CD4-positive, CD25-positive, alpha-beta regulatory T cell (primary cell): ENCODE results near the gene GPR176. TPM values are rescaled to one million over a fixed set of nuclear protein-coding genes. Genes with fewer than 3 reads are reported as not detected.

ENCODE experiments used
- ATAC-seq, 2 donors: fragments of 150-1000 bp; cut with Tn5 transposase; one replicate each; pipeline ENCODE4 v1.10.0; 2021; ENCODE audit warnings: low read depth in 2 of 2, moderate number of reproducible peaks in 2 of 2, moderate library complexity in 1 of 2
- DNase-seq, 3 donors: peaks; one replicate each; pipeline versions ENCODE4 v3.0.0 to v3.0.0-alpha.2; 2012 to 2022; ENCODE audit warnings: mixed read lengths in 1 of 3
- H3K27ac ChIP-seq: one replicate; pipeline ENCODE4 v1.7.0; 2013; ENCODE audit warnings: mild to moderate bottlenecking, low read length; ENCODE audit not compliant: insufficient read depth, poor library complexity, severe bottlenecking
- H3K27me3 ChIP-seq: one replicate; pipeline ENCODE4 v1.7.0; 2013; ENCODE audit warnings: low read length; ENCODE audit not compliant: control insufficient read depth, insufficient read depth
- H3K36me3 ChIP-seq: one replicate; pipeline ENCODE4 v1.7.0; 2013; ENCODE audit warnings: mild to moderate bottlenecking, low read length, moderate library complexity; ENCODE audit not compliant: control insufficient read depth, insufficient read depth
- H3K4me1 ChIP-seq: 2 replicates; pipeline ENCODE4 v1.7.0; 2013; ENCODE audit warnings: mild to moderate bottlenecking, low read length; ENCODE audit not compliant: insufficient read depth, control insufficient read depth, poor library complexity, severe bottlenecking
- H3K4me3 ChIP-seq: one replicate; pipeline ENCODE4 v1.7.0; 2013; ENCODE audit warnings: low read depth, mild to moderate bottlenecking, low read length, moderate library complexity
- H3K9me3 ChIP-seq, 2 experiments: 1 replicate in 1 of 2; 2 replicates in 1 of 2; pipeline ENCODE4 v1.7.0; 2013; ENCODE audit warnings: low read length in 2 of 2, mild to moderate bottlenecking in 1 of 2, moderate library complexity in 1 of 2; ENCODE audit not compliant: control insufficient read depth in 2 of 2
- H3K27ac Mint-ChIP-seq, 3 donors: one replicate each; pipeline ENCODE4 v1.8.0; 2020 to 2022; ENCODE audit warnings: mild to moderate bottlenecking in 3 of 3, mixed read lengths in 3 of 3, moderate library complexity in 2 of 3
- H3K27me3 Mint-ChIP-seq: one replicate; pipeline ENCODE4 v1.8.0; 2022; ENCODE audit warnings: mild to moderate bottlenecking, mixed read lengths
- H3K36me3 Mint-ChIP-seq: one replicate; pipeline ENCODE4 v1.8.0; 2020; ENCODE audit warnings: mixed read lengths
- H3K4me1 Mint-ChIP-seq, 4 donors: one replicate each; pipeline ENCODE4 v1.8.0; 2020 to 2022; ENCODE audit warnings: mixed read lengths in 4 of 4, mild to moderate bottlenecking in 1 of 4
- H3K4me3 Mint-ChIP-seq, 4 donors: one replicate each; pipeline ENCODE4 v1.8.0; 2020 to 2022; ENCODE audit warnings: mild to moderate bottlenecking in 4 of 4, mixed read lengths in 4 of 4, moderate library complexity in 3 of 4
- H3K9me3 Mint-ChIP-seq, 7 donors: one replicate each; pipeline ENCODE4 v1.8.0; 2020 to 2022; ENCODE audit warnings: mixed read lengths in 7 of 7, mild to moderate bottlenecking in 3 of 7, moderate library complexity in 2 of 7
- polyA plus RNA-seq, 4 donors: library from polyadenylated mRNA; unstranded; fragments of 300-500 nt; fragmentation: Illumina TruSeq; gene quantifications; one replicate each; pipeline ENCODE4 v1.2.3, GENCODE V29; 2021
- total RNA-seq: library from RNA; stranded (reverse); gene quantifications from one replicate; pipeline ENCODE4 v1.2.3, GENCODE V29; 2022

The GPR176 gene
- total and polyA plus RNA-seq, 5 donors from 2014 or later, result not detected

- Histone ChIP-seq H3K27me3 (peaks cover 5% of the 10 kb centered on the region), H3K36me3 (no peaks in the 10 kb centered on the region), H3K4me3 (peak overlapping the region; percentile 91), H3K27ac (peak overlapping the region; percentile 73), H3K4me1 (peaks cover 22% of the 10 kb centered on the region), H3K9me3 (no peaks in the 10 kb centered on the region)
- no peak for DNase-seq
- Mint-ChIP-seq H3K9me3 (peaks cover 0 to 1% (median 0%) of the 10 kb centered on the region in 7 donors), H3K36me3 (no peaks in the 10 kb centered on the region), H3K4me1 (peaks cover 24 to 59% (median 37%) of the 10 kb centered on the region in 4 donors), H3K27ac (peak overlapping the region; percentile 74 to 93 (median 90)), H3K4me3 (peak overlapping the region; percentile 94 to 97 (median 96)), H3K27me3 (peaks cover 12% of the 10 kb centered on the region)
- no peak for ATAC-seq
Measured at GRCh38 chr15:39781967-39782302, 138.1 kb downstream of the GPR176 start.

- peak overlapping the region; percentile 73 for H3K27ac ChIP-seq
- Mint-ChIP-seq H3K36me3 (no peaks in the 10 kb centered on the region), H3K27ac (peak overlapping the region in 2 of 3 donors; percentile 74 to 90), H3K4me3 (peak overlapping the region; percentile 94 to 97 (median 96)), H3K9me3 (peaks cover 0 to 1% (median 0%) of the 10 kb centered on the region in 7 donors), H3K27me3 (peaks cover 12% of the 10 kb centered on the region), H3K4me1 (peaks cover 21 to 53% (median 33%) of the 10 kb centered on the region in 4 donors)
- no peaks in the 10 kb centered on the region for H3K9me3 ChIP-seq
- no peak for ATAC-seq
- H3K4me3 ChIP-seq, result peak overlapping the region; percentile 91
- DNase-seq, result no peak
- no peaks in the 10 kb centered on the region for H3K36me3 ChIP-seq
- peaks cover 22% of the 10 kb centered on the region for H3K4me1 ChIP-seq
- peaks cover 5% of the 10 kb centered on the region for H3K27me3 ChIP-seq
Measured at GRCh38 chr15:39781147-39781966, 138.7 kb downstream of the GPR176 start.

- Mint-ChIP-seq H3K9me3 (peaks cover 0 to 2% (median 0%) of the 10 kb centered on the region in 7 donors), H3K27ac (no peak overlapping the region), H3K4me3 (no peak overlapping the region), H3K27me3 (peaks cover 29% of the 10 kb centered on the region), H3K4me1 (peaks cover 6 to 32% (median 20%) of the 10 kb centered on the region in 4 donors), H3K36me3 (no peaks in the 10 kb centered on the region)
- Histone ChIP-seq H3K4me3 (no peak overlapping the region), H3K36me3 (no peaks in the 10 kb centered on the region), H3K27me3 (peaks cover 7% of the 10 kb centered on the region), H3K4me1 (peaks cover 12% of the 10 kb centered on the region), H3K27ac (no peak overlapping the region), H3K9me3 (no peaks in the 10 kb centered on the region)
- ATAC-seq, result no peak
- DNase-seq, result no peak
Measured at GRCh38 chr15:39778021-39778420, 142.0 kb downstream of the GPR176 start.

- Histone ChIP-seq H3K27ac (no peak overlapping the region), H3K9me3 (no peaks in the 10 kb centered on the region), H3K4me1 (peaks cover 12% of the 10 kb centered on the region), H3K36me3 (no peaks in the 10 kb centered on the region), H3K27me3 (peaks cover 7% of the 10 kb centered on the region), H3K4me3 (no peak overlapping the region)
- peaks cover 25% of the 10 kb centered on the region for H3K27me3 Mint-ChIP-seq
- peaks cover 6 to 29% (median 16%) of the 10 kb centered on the region in 4 donors for H3K4me1 Mint-ChIP-seq
- H3K27ac Mint-ChIP-seq, result peak overlapping the region in 2 of 3 donors; percentile 22 to 71
- DNase-seq (no peak), ATAC-seq (no peak)
- H3K4me3 Mint-ChIP-seq, result no peak overlapping the region
- H3K9me3 Mint-ChIP-seq, result peaks cover 0 to 2% (median 0%) of the 10 kb centered on the region in 7 donors
- H3K36me3 Mint-ChIP-seq, result no peaks in the 10 kb centered on the region
Measured at GRCh38 chr15:39777496-39777895, 142.6 kb downstream of the GPR176 start.

- no peak overlapping the region for H3K27ac ChIP-seq
- Mint-ChIP-seq H3K4me1 (peaks cover 5 to 16% (median 10%) of the 10 kb centered on the region in 4 donors), H3K9me3 (peaks cover 0 to 2% (median 0%) of the 10 kb centered on the region in 7 donors), H3K27me3 (peaks cover 25% of the 10 kb centered on the region), H3K4me3 (no peak overlapping the region), H3K27ac (no peak overlapping the region), H3K36me3 (no peaks in the 10 kb centered on the region)
- no peak overlapping the region for H3K4me3 ChIP-seq
- peaks cover 8% of the 10 kb centered on the region for H3K4me1 ChIP-seq
- ATAC-seq (no peak), DNase-seq (no peak)
- H3K27me3 ChIP-seq, result peaks cover 7% of the 10 kb centered on the region
- no peaks in the 10 kb centered on the region for H3K9me3 ChIP-seq
- no peaks in the 10 kb centered on the region for H3K36me3 ChIP-seq
Measured at GRCh38 chr15:39776068-39776467, 144.0 kb downstream of the GPR176 start.

GRCh38 chr15:39774688-39775267, 145.3 kb downstream of the GPR176 start:
- H3K9me3 ChIP-seq, result no peaks in the 10 kb centered on the region
- peak overlapping the region; percentile 2 for H3K4me3 ChIP-seq
- peaks cover 7% of the 10 kb centered on the region for H3K27me3 ChIP-seq
- H3K27me3 Mint-ChIP-seq, result peaks cover 25% of the 10 kb centered on the region
- no peaks in the 10 kb centered on the region for H3K36me3 ChIP-seq
- H3K9me3 Mint-ChIP-seq, result peaks cover 0 to 2% (median 0%) of the 10 kb centered on the region in 7 donors
- peak overlapping the region in 2 of 3 donors; percentile 38 to 41 for H3K27ac Mint-ChIP-seq
- no peak overlapping the region for H3K27ac ChIP-seq
- peak in 2 of 3 donors; percentile 21 to 65 for DNase-seq
- H3K4me1 ChIP-seq, result peaks cover 8% of the 10 kb centered on the region
- peaks cover 5 to 13% (median 8%) of the 10 kb centered on the region in 4 donors for H3K4me1 Mint-ChIP-seq
- H3K4me3 Mint-ChIP-seq, result peak overlapping the region in 1 of 4 donors; percentile 8
- ATAC-seq, result peak in 1 of 2 donors; percentile 80
- H3K36me3 Mint-ChIP-seq, result no peaks in the 10 kb centered on the region

- no peak overlapping the region for H3K4me3 ChIP-seq
- H3K27me3 ChIP-seq, result peaks cover 2% of the 10 kb centered on the region
- H3K9me3 ChIP-seq, result no peaks in the 10 kb centered on the region
- no peak overlapping the region for H3K4me3 Mint-ChIP-seq
- peaks cover 8% of the 10 kb centered on the region for H3K4me1 ChIP-seq
- H3K27ac ChIP-seq, result no peak overlapping the region
- H3K9me3 Mint-ChIP-seq, result peaks cover 0 to 2% (median 0%) of the 10 kb centered on the region in 7 donors
- H3K36me3 Mint-ChIP-seq, result no peaks in the 10 kb centered on the region
- no peak for ATAC-seq
- H3K27me3 Mint-ChIP-seq, result peaks cover 20% of the 10 kb centered on the region
- H3K36me3 ChIP-seq, result no peaks in the 10 kb centered on the region
- H3K27ac Mint-ChIP-seq, result no peak overlapping the region
- no peak for DNase-seq
- peaks cover 5 to 13% (median 8%) of the 10 kb centered on the region in 4 donors for H3K4me1 Mint-ChIP-seq
Measured at GRCh38 chr15:39770748-39771689, 149.0 kb downstream of the GPR176 start.
